SW 1271 (cell line): ENCODE results near the gene PPM1B.
"Not testable (repeated sequence)": the region's sequence is repeated elsewhere in the genome, so short reads cannot be mapped to it uniquely, and the experiment has no call there.

ENCODE experiments used
- DNase-seq, 2 experiments: peaks; one replicate each; lab custom pipeline; 2025; lab: John Stamatoyannopoulos, UW

PPM1B gene

GRCh38 chr2:44200759-44201158, 32.1 kb downstream of the PPM1B start:
- DNase-seq: no peak

- no peak for DNase-seq
These were observed 33.0 kb downstream of the PPM1B start for GRCh38 chr2:44201648-44202165.

GRCh38 chr2:44203542-44203941, 34.9 kb downstream of the PPM1B start:
- no peak for DNase-seq

- no peak for DNase-seq
These were observed 36.5 kb downstream of the PPM1B start for GRCh38 chr2:44205169-44205568.

- DNase-seq: no peak
These were observed 38.4 kb downstream of the PPM1B start for GRCh38 chr2:44207102-44207501.

- not testable (repeated sequence) for DNase-seq
These were observed 39.0 kb downstream of the PPM1B start for GRCh38 chr2:44207648-44208047.

- no peak for DNase-seq
These were observed 41.7 kb downstream of the PPM1B start for GRCh38 chr2:44210362-44210761.

GRCh38 chr2:44211183-44211582, 42.5 kb downstream of the PPM1B start:
- no peak for DNase-seq

- DNase-seq: no peak
These were observed 43.6 kb downstream of the PPM1B start for GRCh38 chr2:44212302-44212701.

- DNase-seq: no peak
These were observed 47.2 kb downstream of the PPM1B start for GRCh38 chr2:44215827-44216226.

- DNase-seq: no peak
These were observed 50.1 kb downstream of the PPM1B start for GRCh38 chr2:44218771-44219170.

- no peak for DNase-seq
These were observed 58.1 kb downstream of the PPM1B start for GRCh38 chr2:44226753-44227152.

- DNase-seq: no peak
These were observed 61.7 kb downstream of the PPM1B start for GRCh38 chr2:44230378-44230777.

- DNase-seq: peak; percentile 12 to 88
These were observed 64.9 kb downstream of the PPM1B start for GRCh38 chr2:44233450-44234128.

- no peak for DNase-seq
These were observed 68.5 kb downstream of the PPM1B start for GRCh38 chr2:44237221-44237620.

GRCh38 chr2:44242904-44243303, 74.2 kb downstream of the PPM1B start:
- no peak for DNase-seq

- DNase-seq: peak; percentile 38 to 76
These were observed 75.6 kb downstream of the PPM1B start for GRCh38 chr2:44244135-44244871.

GRCh38 chr2:44245083-44245861, 76.6 kb downstream of the PPM1B start:
- DNase-seq: no peak

- DNase-seq: no peak
These were observed 77.8 kb downstream of the PPM1B start for GRCh38 chr2:44246436-44246835.

- no peak for DNase-seq
These were observed 78.2 kb downstream of the PPM1B start for GRCh38 chr2:44246840-44247369.

- no peak for DNase-seq
These were observed 79.2 kb downstream of the PPM1B start for GRCh38 chr2:44247924-44248323.

- DNase-seq: not testable (repeated sequence)
These were observed 80.6 kb downstream of the PPM1B start for GRCh38 chr2:44249269-44249668.
